Transverse colon (tissue), 4 donors: Measurements from ENCODE around the gene WWOX. TPM values are rescaled to one million over a fixed set of nuclear protein-coding genes. Genes with fewer than 3 reads are reported as not detected.

Source experiments
- DNase-seq: peaks from one replicate; pipeline ENCODE4 v3.0.0-alpha.2; 2019
- H3K27ac ChIP-seq, 4 donors: fragments of 200-600 bp; sonication (generic); 2 replicates each; pipeline ENCODE4 v1.5.1; 2016 to 2018; ENCODE audit warnings: inconsistent platforms in 4 of 4
- H3K27me3 ChIP-seq: fragments of 200-600 bp; sonication (generic); 2 replicates; pipeline ENCODE4 v1.5.1; 2017; ENCODE audit warnings: inconsistent platforms
- H3K36me3 ChIP-seq, 4 donors: fragments of 200-600 bp; sonication (generic); 2 replicates each; pipeline ENCODE4 v1.5.1; 2017 to 2019; ENCODE audit warnings: inconsistent platforms in 4 of 4
- H3K4me1 ChIP-seq, 4 donors: fragments of 200-600 bp; sonication (generic); 2 replicates each; pipeline ENCODE4 v1.5.1; 2017 to 2020; ENCODE audit warnings: inconsistent platforms in 4 of 4
- H3K4me3 ChIP-seq, 4 donors: fragments of 200-600 bp; sonication (generic); 1 replicate in 1 of 4; 2 replicates in 3 of 4; pipeline versions ENCODE4 v1.5.1 to v1.6.1; 2017 to 2019; ENCODE audit warnings: inconsistent platforms in 4 of 4
- H3K9me3 ChIP-seq, 2 donors: fragments of 200-600 bp; sonication (generic); 2 replicates each; pipeline ENCODE4 v1.5.1; 2017 to 2019; ENCODE audit warnings: inconsistent platforms in 2 of 2
- CTCF ChIP-seq, 5 experiments: fragments of 200-600 bp in 3 of 5; fragments of 450-650 bp in 2 of 5; sonication (generic) in 3 of 5; IDR thresholded peaks; 1 replicate in 2 of 5; 2 replicates in 3 of 5; pipeline ENCODE4 v1.5.1; 2016 to 2017; ENCODE audit warnings: antibody characterized with exemption in 5 of 5, inconsistent platforms in 3 of 5, mild to moderate bottlenecking in 2 of 5, moderate library complexity in 1 of 5
- EP300 ChIP-seq: sonication (generic); formaldehyde crosslinking; IDR thresholded peaks from one replicate; pipeline ENCODE4 v1.6.1; 2017; ENCODE audit warnings: antibody characterized with exemption, low read depth
- POLR2A ChIP-seq: fragments of 450-650 bp; IDR thresholded peaks from one replicate; pipeline ENCODE4 v1.6.1; 2016; ENCODE audit warnings: antibody characterized with exemption, mild to moderate bottlenecking, moderate library complexity
- POLR2AphosphoS5 ChIP-seq, 3 donors: sonication (generic); formaldehyde crosslinking; IDR thresholded peaks; one replicate each; pipeline ENCODE4 v1.6.1; 2016; ENCODE audit warnings: antibody characterized with exemption in 3 of 3
- WGBS, 2 donors: methylation state at CpG; one replicate each; pipeline ENCODE4 v1.1.5; 2018; ENCODE audit warnings: low coverage in 1 of 2; 5-methylcytosine and 5-hydroxymethylcytosine counted together
- in situ Hi-C, 4 donors: fragments of 200-750 bp; cut with MboI; loops; one replicate each; pipeline versions ENCODE4 v1.15.0 to v1.15.1; 2017; ENCODE audit warnings: low sequenced_read_pairs in 3 of 4, low pct_ligation_motif_present in 1 of 4, low pct_unique_long_range_greater_than_20kb in 1 of 4
- intact Hi-C: fragments of 100-400 bp; cut with DNase I; formaldehyde crosslinking; loops from one replicate; pipeline ENCODE4 v1.15.1; 2023; ENCODE audit warnings: low total_unique reads
- total RNA-seq, 4 donors: library from RNA; depleted of rRNA; stranded (reverse); fragments of >200 nt; gene quantifications; one replicate each; pipeline ENCODE4 v1.1.0, GENCODE V29; 2016

The WWOX gene
- total RNA-seq, 4 donors from 2014 or later: 11.2 to 53.8 (median 24.8) TPM

DNA sequence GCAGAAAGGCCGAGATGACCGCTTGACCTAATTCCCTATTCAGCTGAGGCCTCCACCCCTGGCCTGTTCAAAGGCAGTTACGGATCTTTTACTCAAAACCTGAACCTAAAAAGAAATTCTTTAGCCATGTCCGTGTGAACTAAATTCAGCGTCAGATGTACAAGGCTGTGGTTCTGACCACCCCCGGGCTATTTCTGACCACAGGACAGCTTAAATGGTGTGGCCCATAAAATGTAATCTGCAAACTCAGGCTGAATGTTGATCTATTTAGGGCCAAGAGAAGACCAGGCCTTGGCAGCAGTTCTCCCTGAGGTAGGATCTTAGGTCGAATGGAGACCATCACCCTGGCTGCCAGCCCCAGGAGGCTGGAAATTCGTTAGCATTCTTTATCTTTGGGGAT lies 485.5 kb downstream of the WWOX start:
- no peaks in the 10 kb centered on the region for H3K27me3 ChIP-seq
- no peak for TF ChIP-seq CTCF (IDR thresholded peaks at IDR 0.05)
- TF ChIP-seq POLR2A: no peak
- no peak for TF ChIP-seq POLR2AphosphoS5 (IDR thresholded peaks at IDR 0.05)
- no peak for TF ChIP-seq EP300
- no peak overlapping the region for H3K4me3 ChIP-seq
- DNase-seq: no peak
- no peaks in the 10 kb centered on the region for H3K9me3 ChIP-seq
- no peaks in the 10 kb centered on the region for H3K4me1 ChIP-seq
- intact Hi-C loops (no loop called here), in situ Hi-C loops (no loop called here)
- H3K36me3 ChIP-seq: no peaks in the 10 kb centered on the region
- H3K27ac ChIP-seq: no peak overlapping the region
- WGBS, 2 donors: 87% methylated on average over 8 of the region's 8 CpGs; no CpG with 5 or more reads in 1 of the 2 donors

- WGBS, 2 donors: 80 to 91% methylated on average over 1 to 3 of the region's 3 CpGs
- Histone ChIP-seq H3K36me3 (no peaks in the 10 kb centered on the region), H3K9me3 (no peaks in the 10 kb centered on the region), H3K27me3 (no peaks in the 10 kb centered on the region), H3K4me1 (no peaks in the 10 kb centered on the region), H3K27ac (no peak overlapping the region), H3K4me3 (no peak overlapping the region)
- TF ChIP-seq EP300: no peak
- TF ChIP-seq POLR2AphosphoS5 (IDR thresholded peaks at IDR 0.05): no peak
- TF ChIP-seq POLR2A: no peak
- TF ChIP-seq CTCF (IDR thresholded peaks at IDR 0.05): no peak
- no peak for DNase-seq
- in situ Hi-C loops: no loop called here
- intact Hi-C loops: no loop called here
Measured at GRCh38 chr16:78589331-78589730, 489.9 kb downstream of the WWOX start.

GRCh38 chr16:78591682-78592103 lies 492.2 kb downstream of the WWOX start:
- Histone ChIP-seq H3K4me3 (no peak overlapping the region), H3K27me3 (no peaks in the 10 kb centered on the region), H3K27ac (no peak overlapping the region), H3K4me1 (no peaks in the 10 kb centered on the region), H3K9me3 (no peaks in the 10 kb centered on the region), H3K36me3 (no peaks in the 10 kb centered on the region)
- 59 to 76% methylated on average over 3 to 5 of the region's 5 CpGs for WGBS, 2 donors
- in situ Hi-C loops: no loop called here
- TF ChIP-seq EP300: no peak
- TF ChIP-seq POLR2AphosphoS5 (IDR thresholded peaks at IDR 0.05): no peak
- no peak for TF ChIP-seq POLR2A
- TF ChIP-seq CTCF (IDR thresholded peaks at IDR 0.05): no peak
- intact Hi-C loops: no loop called here
- no peak for DNase-seq

DNA sequence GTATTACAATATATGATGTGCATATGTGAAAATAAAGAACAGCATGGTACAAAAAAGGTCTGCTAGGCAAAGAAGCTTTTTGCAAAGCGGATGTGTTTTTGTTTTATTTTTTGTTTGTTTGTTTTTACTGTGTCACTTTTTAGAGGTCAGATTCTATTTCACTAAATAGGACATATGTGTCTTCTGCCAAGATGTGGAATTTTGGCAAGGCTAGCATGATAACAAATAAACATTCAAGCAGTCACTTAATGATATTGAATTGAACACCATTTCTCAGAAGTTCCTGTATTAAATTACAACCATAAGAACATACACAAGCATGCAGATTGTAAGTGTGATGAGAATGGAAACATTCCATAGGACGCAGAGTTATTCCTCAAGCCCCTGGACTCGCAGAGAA lies 492.7 kb downstream of the WWOX start:
- no peak for TF ChIP-seq POLR2A
- no peak for TF ChIP-seq POLR2AphosphoS5 (IDR thresholded peaks at IDR 0.05)
- TF ChIP-seq EP300: no peak
- no peak for TF ChIP-seq CTCF (IDR thresholded peaks at IDR 0.05)
- Histone ChIP-seq H3K4me3 (no peak overlapping the region), H3K4me1 (no peaks in the 10 kb centered on the region), H3K9me3 (no peaks in the 10 kb centered on the region), H3K27ac (no peak overlapping the region), H3K36me3 (no peaks in the 10 kb centered on the region), H3K27me3 (no peaks in the 10 kb centered on the region)
- in situ Hi-C loops (no loop called here), intact Hi-C loops (no loop called here)
- 85 to 88% methylated on average over 3 of the region's 3 CpGs for WGBS, 2 donors
- no peak for DNase-seq
